Stimulated activated CD4-positive, alpha-beta T cell treated with anti-CD3 and anti-CD28 coated beads, TNF-alpha, amount 100 ng/mL, for 24 hours (primary cell): ENCODE results near the gene ERAL1.
"Not testable (repeated sequence)": the region's sequence is repeated elsewhere in the genome, so short reads cannot be mapped to it uniquely, and the experiment has no call there.

Experiments
- DNase-seq, 3 experiments: peaks; one replicate each; pipeline ENCODE4 v3.0.0-alpha.2; 2020; ENCODE audit warnings: low read depth in 3 of 3

Gene ERAL1

DNA sequence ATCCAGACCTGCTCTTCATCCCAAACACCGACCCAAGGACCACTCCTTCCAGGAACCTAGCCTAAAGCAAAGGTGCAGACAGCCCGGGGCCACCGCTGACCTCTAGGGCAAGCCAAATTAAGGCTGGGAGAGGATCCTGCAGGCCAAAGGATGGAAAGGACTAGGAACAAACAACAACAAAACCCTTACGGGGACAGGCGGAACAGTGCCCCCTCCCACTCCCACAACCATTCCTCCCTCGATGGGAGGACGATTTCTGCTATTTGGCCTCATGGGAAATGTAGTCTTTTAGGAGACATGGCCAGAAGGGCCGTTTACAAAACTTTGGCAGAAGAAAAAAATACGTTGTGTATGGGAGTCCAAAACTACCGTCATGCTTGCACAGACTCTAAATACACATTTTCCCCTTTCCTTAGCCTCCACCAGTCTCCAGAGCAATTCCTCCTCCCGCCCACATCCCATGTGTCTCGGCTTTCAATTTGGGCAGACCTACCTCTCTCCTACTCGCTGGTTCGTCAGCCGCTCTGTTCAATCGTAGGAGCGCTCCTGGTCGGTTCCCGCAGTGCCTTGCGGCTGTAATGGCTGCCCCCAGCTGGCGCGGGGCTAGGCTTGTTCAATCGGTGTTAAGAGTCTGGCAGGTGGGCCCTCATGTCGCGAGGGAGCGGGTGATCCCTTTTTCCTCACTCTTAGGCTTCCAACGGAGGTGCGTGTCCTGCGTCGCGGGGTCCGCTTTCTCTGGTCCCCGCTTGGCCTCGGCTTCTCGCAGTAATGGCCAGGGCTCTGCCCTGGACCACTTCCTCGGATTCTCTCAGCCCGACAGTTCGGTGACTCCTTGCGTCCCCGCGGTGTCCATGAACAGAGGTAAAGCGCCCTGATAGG is at the start of gene ERAL1:
ERAL1 (plus strand) TSS at position 560 of the 879 bp plus-strand sequence; CDS start at position 579, 19 bp downstream.
- peak; percentile 70 to 84 (median 71) for DNase-seq

DNA sequence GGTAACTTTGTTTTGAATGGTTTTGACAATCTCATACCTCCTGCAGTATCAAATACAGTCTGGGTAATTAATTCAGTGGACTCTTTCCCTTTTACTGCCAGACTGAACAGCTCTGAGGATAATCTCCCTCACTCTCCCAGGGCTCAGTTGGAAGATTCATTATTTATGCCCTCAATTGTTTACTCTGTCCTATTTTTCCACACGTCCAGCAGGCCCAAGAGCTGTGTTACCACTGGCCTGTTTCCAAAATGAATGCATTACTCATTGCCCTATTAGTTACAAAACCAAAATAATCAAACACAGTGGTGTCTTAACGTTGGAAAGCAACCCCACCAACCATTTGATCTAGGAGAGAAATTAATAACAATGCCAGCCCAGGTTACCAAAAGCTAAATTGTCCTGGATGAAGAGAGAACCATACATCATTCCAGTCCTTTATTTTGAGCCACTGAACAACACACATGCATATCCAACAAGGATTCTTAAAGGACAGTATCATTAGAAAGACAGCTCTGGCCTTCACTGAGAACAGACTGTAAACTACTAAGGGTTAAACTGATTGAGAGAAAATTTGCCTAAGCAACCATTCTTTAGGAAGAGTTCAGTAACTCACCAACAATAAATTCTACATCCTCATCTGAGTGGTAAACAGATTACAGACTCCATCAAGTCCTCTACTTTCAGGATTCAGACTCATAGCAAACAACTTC is 46.7 kb upstream of the ERAL1 start:
- DNase-seq = no peak

DNA sequence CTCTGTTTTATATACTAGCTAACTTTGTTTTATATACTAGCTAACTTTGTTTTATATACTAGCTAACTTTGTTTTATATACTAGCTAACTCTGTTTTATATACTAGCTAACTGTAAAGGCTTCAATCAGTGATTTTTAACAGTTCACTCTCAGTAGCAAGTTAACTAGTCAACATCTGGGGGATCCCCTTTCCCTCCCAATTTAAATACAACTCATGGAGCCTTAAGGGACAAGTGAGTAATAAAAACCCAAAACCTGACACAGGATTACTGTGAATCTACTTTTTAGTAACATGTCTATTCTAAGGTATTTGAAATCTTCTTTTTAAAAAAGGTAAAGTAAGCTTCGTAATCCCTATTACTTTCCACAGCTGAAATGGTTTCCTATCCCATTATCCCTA is 44.4 kb upstream of the ERAL1 start:
- DNase-seq = peak in 1 of 3 experiments; percentile 6

DNA sequence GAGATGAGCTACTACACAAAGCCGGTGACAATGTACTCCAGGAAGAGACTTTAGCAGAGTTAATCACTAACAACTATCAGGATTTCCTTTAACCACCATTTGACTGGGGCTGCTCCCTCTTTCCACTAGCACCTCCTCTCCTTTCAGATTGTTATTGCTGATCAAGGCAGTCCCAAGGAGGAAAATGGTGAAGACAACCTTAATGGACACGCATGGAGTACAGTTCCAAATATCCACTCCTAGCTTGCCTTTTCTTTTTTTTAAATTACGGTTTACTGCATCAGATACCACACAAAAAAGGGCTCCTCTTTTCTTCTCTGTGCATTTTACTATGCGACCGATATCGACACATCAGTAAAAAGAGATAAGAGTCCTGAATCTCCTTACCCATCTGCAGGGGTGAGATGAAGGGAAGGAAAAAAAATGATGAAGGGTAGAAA is 43.1 kb upstream of the ERAL1 start:
- no peak for DNase-seq

DNA sequence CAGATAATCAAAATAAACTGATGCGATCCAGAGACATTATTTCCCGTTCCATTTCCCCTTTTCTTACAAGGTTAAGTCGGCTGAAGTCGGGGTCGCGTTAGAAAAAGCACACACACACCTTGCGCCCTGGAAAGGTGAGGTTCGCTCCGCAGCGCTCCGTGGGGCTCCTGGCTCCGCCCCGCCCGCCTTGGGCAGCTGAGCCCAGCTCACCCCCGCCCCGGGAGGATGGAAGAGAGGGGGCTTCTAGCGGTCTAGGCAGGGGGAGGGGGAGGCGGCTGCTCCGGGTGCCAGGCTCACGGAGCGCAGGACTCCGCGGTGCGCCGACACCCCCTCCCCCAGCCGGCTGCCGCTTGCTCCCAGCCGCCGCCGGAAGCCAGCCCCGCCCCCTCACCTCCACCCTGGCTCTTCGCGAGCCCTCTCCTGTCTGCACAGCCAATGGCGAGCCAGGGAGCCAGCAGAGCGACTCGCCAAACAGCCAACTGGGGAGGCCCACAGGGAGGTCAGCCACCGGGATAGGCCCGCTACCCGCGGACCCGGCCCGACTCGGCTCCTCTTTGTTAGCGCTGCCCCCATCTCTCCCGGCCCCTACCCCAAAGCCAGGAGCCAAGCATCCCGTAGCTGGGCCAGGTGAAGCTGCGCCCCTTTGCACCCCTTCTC is 42.6 kb upstream of the ERAL1 start:
- peak; percentile 92 to 98 (median 93) for DNase-seq

DNA sequence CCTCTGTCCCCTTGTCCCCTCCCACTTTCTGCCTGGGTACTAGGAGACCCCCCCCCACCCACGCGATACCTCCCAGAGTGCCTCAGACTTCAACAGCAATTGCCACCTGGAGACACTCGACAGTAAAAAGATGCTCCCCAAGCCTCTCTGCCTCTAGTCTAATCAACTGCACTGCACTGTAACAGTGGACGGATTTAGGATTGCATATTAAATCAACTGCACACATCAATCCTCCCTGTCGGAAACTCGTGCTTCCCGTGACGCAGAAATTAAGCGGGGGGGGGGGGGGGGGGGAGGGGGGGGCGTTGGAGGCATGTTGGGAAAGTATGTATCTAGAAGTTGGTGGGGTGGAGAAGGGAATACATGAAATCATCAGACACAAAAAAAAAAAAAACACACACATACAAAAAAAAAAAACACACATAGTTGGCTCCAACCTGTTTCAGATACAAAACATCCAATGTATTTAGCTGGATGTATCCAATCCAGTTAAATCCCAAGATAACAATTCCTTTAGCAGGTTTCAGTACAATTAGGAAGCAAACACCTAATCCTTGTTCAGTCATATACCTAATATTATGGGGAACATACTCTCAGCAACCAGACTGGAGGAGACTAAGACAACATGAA is 42.0 kb upstream of the ERAL1 start:
- DNase-seq = no peak

DNA sequence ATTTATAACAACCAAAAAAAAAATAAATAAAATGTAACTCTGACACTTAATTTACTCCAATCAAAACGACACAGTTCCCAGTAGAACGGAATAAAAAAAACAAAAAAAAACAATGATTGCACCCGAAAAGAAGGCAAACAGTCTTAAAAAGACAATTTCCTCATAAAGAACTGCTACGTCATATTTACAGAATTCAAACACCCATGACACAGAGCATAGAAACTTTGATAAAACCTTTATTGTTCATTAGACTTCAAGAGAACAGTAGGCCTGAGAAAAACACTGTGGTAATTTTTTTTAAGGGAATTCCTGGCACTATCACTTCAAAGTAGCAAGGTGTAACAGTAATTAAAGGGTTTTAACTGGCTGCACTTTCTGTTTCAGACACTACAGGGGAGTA is 38.3 kb upstream of the ERAL1 start:
- no peak for DNase-seq

DNA sequence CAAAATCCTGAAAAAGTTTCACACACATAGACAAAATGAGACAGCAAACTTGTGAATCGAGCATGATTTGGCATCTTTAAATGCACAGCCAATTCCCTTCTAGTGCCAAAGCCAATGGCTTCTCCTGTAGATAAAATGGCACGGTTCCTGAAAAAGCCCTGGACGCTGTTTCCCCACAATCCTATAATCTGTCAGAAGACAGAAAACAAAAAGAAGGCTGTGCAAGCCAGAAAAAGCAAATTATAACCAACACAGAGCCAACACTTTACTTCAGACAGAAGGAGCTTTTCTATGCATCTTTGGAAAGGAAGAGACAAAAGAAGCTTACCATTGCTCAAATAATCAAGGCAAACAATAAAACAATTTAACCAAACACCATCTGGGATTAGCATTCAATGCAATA is 36.0 kb upstream of the ERAL1 start:
- no peak for DNase-seq

DNA sequence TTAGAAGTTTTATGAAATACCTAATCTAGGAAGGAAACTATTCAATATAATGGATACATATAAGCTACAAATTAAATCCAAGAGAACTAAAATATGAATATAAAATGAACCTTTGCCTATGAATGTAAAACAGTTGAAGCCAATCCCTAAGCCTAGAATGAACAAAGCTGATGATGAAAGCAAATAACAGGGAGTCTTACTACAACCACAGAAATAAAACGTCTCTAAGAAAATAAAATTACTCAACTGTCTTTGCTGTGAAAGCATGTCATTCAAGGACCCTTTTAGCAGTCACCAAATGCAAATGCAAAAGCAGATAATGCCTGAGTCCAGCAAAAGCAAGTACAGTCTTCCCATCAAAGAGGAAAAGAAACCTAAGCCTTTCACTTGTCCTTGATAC is 35.2 kb upstream of the ERAL1 start:
- DNase-seq = no peak

DNA sequence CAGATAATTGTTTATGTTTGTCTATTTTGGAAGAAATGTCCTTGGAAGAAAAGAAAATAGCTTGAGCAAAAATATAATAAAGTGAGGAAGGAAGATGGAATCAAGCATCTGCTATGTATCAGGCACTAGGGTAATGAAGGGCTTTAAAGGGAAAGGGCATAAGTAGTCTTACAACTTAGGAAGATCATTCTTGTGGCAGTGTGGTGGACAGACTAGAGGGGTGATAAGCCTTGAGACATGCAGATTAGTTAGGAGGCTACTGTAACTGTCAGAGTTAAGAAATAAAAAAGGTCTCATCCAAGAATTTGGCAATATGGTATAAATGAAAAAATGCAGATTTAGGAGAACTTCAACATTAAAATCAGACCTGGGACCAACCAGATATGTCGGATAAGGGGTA is 27.1 kb upstream of the ERAL1 start:
- DNase-seq = no peak

DNA sequence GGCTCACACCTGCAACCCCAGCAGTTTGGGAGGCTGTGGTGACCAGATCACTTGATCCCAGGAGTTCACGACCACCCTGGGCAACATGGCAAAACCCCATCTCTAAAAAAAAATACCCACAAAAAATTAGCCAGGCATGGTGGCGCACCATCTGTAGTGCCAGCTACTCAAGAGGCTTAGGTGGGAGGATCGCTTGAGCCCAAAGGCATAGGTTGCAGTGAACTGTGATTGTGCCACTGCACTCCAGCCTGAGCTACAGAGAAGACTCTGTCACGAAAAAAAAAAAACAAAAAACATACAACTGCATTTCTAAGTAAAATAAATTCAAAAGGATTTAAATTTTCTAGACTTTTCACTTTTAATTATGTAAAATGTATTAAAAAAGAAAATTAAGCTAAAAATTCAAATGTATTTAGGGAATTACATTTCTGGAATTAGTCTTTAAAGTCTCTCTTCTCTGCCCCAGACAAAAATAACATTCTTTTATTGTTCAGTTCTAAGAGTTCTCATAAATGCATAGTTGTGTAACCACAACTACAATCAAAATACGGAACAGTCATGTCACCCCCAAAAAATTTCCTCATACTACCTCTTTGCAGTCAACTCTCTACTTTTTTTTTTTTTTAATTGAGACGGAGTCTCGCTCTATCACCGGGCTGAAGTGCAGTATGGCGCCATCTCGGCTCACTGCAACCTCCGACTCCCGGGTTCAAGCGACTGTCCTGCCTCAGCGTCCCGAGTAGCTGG is 26.3 kb upstream of the ERAL1 start:
- DNase-seq = no peak

DNA sequence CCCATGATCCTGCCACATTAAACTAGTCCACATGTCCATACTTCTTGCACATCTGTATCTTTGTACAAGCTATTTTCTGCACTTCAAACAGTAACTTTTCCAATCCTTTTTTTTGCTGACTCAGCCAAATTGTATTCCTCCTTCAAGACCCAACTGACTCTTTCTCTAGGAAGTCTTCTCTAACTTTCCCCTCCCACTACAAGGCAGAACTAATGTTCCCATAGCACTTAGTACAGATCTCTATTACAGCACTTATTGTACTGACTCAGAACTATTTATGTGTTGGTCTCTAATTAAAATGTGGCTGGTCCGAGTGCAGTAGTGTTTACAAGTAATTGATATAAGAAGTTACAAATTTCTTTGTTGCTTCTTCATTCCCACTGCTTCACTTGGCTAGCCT is 20.4 kb upstream of the ERAL1 start:
- no peak for DNase-seq

DNA sequence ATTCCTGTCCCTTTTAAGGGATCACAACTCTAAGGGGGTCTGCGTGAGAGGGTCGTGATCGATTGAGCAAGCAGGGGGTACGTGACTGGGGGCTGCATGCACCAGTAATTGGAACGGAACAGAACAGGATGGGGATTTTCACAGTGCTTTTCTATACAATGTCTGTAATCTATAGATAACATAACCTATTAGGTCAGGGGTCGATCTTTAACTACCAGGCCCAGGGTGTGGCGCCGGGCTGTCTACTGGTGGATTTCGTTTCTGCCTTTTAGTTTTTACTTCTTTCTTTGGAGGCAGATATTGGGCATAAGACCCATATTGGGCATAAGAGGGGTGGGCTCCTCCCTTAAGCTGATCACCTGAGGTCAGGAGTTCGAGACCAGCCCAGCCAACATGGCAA is 18.3 kb upstream of the ERAL1 start:
- not testable (repeated sequence) for DNase-seq

DNA sequence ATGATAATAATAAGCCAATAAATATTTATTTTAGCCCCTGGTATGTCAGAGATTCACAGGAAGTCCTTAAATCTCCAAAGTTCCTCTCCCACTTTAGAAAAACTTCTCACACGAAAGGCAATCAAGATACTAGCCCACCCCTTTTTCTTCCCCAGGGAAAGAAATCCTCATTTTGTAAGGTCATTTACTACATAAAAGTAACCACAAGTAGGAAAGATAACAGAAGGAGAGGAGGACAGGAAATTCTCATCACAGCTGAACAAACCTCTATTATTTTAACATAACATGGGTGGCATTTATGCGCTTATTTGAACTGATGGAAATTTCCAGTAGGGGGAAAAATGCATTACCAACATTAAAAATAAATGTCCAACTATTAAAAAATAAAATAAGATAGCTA is 15.6 kb upstream of the ERAL1 start:
- DNase-seq = no peak

DNA sequence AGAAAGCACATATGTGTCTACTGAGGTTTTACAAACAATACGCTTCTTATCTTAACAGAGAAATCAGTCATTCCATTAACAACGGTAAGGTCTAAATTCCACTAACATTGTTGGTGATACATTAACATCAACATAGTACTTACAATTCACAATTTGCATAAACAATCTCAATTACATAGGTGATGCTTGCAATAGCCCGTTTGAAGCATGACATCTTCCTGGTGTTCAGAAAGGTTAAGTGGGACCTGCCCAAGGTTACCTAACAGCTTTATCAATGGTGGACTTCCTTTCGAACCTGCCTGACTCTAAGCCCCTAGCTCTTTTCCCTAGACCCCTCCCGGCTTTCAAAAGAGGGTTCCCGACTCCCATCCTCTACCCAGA is 12.9 kb upstream of the ERAL1 start:
- no peak for DNase-seq

DNA sequence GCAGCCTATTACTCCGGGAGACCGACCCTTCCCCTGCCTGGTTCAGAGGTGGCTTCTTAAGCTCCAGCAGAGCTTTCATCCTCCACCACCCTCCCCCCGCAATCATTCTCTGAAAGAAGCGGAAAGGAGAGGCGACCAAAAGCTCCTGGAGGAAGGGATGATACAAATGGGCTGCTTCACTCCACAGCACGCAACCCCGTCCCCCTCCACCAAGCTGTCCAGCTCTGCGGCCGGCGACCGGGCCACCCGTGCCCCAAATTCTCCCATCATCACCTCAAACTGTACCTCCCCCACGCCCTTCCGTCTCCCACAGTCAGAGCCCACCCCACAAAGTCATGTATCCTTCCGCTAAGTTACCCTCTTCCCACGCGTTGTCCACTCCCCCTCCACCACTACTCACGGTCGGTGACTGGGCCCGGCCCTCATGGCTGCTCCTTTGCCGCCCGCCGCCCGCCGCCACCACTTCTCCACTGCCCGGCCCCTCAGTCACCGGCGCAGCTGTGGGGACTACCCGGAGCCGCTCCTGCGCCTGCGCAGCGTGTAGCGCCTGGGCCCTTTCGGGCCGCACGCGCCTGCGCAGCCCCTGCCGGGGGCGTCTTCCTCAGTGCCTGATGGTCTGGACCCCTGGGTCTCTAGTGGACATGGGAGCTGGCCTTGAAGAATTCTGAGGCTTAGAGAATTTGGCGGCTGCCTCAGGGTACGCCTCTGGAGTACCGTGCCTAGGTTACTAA is 12.4 kb upstream of the ERAL1 start, which contains the start of gene FAM222B:
FAM222B (minus strand) TSS at position 509 of the 731 bp plus-strand sequence. CDS start 76,123 bp downstream, outside the sequence.
- DNase-seq = peak; percentile 71 to 85 (median 74)

DNA sequence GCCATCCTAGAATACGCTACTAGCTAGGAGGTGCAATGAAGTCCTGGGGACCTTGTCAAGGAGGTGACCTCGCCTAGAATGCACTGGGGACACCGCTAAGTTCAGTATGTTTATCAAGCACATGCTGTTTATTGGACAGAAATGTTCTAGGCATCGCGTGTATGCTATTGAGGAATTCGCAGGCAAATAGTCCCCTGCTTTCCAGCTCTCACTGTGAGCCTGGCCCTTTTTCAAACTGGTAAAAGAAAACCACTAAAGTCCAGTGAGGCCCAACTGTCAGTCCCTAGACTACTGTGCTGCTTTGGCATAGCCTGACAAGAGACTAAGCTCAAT is 11.0 kb upstream of the ERAL1 start:
- DNase-seq = no peak

DNA sequence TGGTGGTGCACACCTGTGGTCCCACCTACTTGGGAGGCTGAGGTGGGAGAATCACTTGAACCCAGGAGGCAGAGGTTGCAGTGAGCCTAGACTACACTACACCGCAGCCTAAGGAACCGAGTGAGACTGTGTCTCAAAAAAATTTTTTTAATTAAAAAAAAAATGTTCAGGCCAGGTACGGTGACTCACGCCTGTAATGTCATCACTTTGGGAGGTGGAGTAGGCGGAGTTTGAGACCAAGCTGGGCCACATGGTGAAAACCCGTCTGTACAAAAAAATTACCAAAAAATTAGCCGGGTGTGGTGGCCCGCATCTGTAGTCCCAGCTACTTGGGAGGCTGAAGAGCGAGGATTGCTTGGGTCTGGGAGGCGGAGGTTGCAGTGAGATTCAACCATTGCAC is 8.6 kb upstream of the ERAL1 start:
- peak in 1 of 3 experiments; percentile 9 for DNase-seq

DNA sequence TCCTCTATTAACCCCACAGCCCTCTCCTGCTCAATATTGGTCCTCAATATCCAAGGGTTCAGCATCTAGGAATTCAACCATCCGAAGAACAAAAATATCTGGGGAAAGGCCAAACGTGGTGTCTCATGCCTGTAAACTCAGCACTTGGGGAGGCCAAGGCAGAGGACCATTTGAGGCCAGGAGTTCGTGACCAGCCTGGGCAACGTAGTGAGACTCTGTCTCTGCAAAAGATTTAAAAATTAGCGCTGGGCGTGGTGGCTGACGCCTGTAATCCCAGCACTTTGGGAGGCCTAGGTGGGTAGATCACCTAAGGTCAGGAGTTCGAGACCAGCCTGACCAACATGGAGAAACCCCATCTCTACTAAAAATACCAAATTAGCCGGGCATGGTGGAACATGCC is 8.1 kb upstream of the ERAL1 start:
- not testable (repeated sequence) for DNase-seq

DNA sequence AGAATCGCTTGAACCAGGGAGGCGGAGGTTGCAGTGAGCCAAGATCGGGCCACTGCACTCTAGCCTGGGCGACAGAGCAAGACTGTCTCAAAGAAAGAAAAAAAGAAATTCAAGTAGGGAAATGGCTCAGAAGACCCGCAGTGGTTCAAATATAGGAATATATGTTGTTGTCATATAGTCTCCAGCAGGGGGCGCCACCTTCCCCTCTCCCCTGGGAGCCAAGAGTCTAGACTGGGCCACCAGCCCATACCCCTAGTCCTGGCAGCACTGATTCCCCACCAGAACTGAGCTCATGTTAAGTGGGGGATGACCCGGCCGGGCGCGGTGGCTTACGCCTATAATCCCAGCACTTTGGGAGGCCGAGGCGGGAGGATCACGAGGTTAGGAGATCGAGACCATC is 6.1 kb upstream of the ERAL1 start:
- DNase-seq = peak; percentile 37 to 61 (median 38)

DNA sequence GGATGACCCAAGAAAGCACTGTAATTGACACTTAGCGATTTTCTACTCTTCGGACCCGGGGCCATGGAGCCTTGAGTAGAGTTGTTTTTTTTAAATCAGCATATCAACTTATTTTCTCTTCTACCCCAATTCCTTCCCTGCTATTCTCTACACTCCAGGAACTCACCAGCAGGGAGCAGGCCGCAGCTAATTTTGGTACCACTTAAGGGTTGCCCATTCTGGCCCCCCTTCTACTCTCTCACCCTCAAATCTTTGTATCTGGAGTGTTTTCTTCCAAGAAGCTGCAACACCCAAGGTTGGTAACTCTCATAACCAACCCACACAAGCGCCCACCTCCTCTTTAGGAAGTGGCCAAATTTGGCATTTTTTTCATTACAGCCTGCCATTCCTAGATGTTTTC is 5.5 kb upstream of the ERAL1 start:
- no peak for DNase-seq
